K562 (cell line): ENCODE data around the gene SAPCD1. TPM values are rescaled to one million over a fixed set of nuclear protein-coding genes. Genes with fewer than 3 reads are reported as not detected.

Experiments
- ATAC-seq: fragments of 200-7000 bp; cut with Tn5 transposase; 3 replicates; pipeline ENCODE4 v1.9.1; 2020; ENCODE audit warnings: moderate library complexity
- BruUV-seq: library from RNA; stranded (reverse); fragments of 400-500 nt; replicated peaks from 2 replicates; lab custom pipeline; 2021; lab: Mats Ljungman, UMichigan
- CTCF ChIA-PET: fragments of 300-600 bp; formaldehyde crosslinking; extraction: SDS; loops from one replicate; lab custom pipeline; 2021; ENCODE audit warnings: low intra/inter-chr PET ratio; lab: Yijun Ruan, JAX
- POLR2A ChIA-PET: fragments of 300-600, 350-650 bp; sonication (Branson Sonifier 250); formaldehyde crosslinking; extraction: SDS; loops from one replicate; lab custom pipeline; 2021; ENCODE audit warnings: antibody characterized with exemption, inconsistent platforms; lab: Yijun Ruan, JAX
- DNase-seq, 4 experiments: peaks; one replicate each; pipeline versions ENCODE4 v3.0.0 to v3.0.0-alpha.2; 2011 to 2018; ENCODE audit warnings: low spot score in 3 of 4, mixed read lengths in 3 of 4; ENCODE audit errors: extremely low read depth in 1 of 4
- FAIRE-seq: peaks from 2 replicates; lab custom pipeline; 2011; peaks lifted over from hg19 to GRCh38; lab: Jason Lieb, UNC
- H2AFZ ChIP-seq: 2 replicates; pipeline ENCODE4 v1.6.0; 2011; ENCODE audit warnings: low read depth, low read length, control low read depth, inconsistent platforms
- H3K27ac ChIP-seq: fragments of 200-600 bp; 3 replicates; pipeline ENCODE4 v1.8.0; 2011; ENCODE audit warnings: low read depth, mild to moderate bottlenecking, control low read depth, inconsistent platforms, low read length, moderate library complexity, mixed read lengths; ENCODE audit errors: extremely low read depth
- H3K27me3 ChIP-seq, 2 experiments: fragments of 300-600 bp in 1 of 2; 2 replicates in 1 of 2; 3 replicates in 1 of 2; pipeline versions ENCODE4 v1.6.0 to v1.8.0; 2011; ENCODE audit warnings: inconsistent platforms in 2 of 2, low read length in 2 of 2, mild to moderate bottlenecking in 1 of 2, mixed read lengths in 1 of 2, moderate library complexity in 1 of 2; ENCODE audit not compliant: control insufficient read depth in 2 of 2, insufficient read depth in 2 of 2
- H3K36me3 ChIP-seq: fragments of 300-600 bp; 3 replicates; pipeline ENCODE4 v1.8.0; 2011; ENCODE audit warnings: mild to moderate bottlenecking, low read length, inconsistent platforms; ENCODE audit not compliant: control insufficient read depth, insufficient read depth
- H3K4me1 ChIP-seq, 2 experiments: fragments of 200-600 bp in 1 of 2; replicated peaks in 1 of 2; 2 replicates in 1 of 2; 3 replicates in 1 of 2; pipeline versions ENCODE4 v1.5.1 to v1.8.0; 2011; ENCODE audit warnings: inconsistent platforms in 2 of 2, low read length in 2 of 2, mild to moderate bottlenecking in 1 of 2, mixed read lengths in 1 of 2, moderate library complexity in 1 of 2; ENCODE audit not compliant: control insufficient read depth in 2 of 2, insufficient read depth in 2 of 2
- H3K4me2 ChIP-seq: 2 replicates; pipeline ENCODE4 v1.6.1; 2011; ENCODE audit warnings: low read length, control low read depth, inconsistent platforms, mixed read lengths; ENCODE audit not compliant: insufficient read depth
- H3K4me3 ChIP-seq: fragments of 200-600 bp; sonication (generic), shearing (Covaris generic); 2 replicates; pipeline ENCODE4 v1.5.1; 2016; ENCODE audit warnings: control low read depth, inconsistent platforms
- H3K79me2 ChIP-seq: fragments of 200-600 bp; 3 replicates; pipeline ENCODE4 v1.8.0; 2011; ENCODE audit warnings: low read length, inconsistent platforms; ENCODE audit not compliant: control insufficient read depth, insufficient read depth
- H3K9ac ChIP-seq, 2 experiments: 2 replicates each; pipeline versions ENCODE4 v1.6.0 to v1.6.1; 2011; ENCODE audit warnings: low read depth in 2 of 2, low read length in 2 of 2, control low read depth in 1 of 2, inconsistent platforms in 1 of 2, mild to moderate bottlenecking in 1 of 2, mixed read lengths in 1 of 2; ENCODE audit not compliant: insufficient read depth in 1 of 2
- H3K9me1 ChIP-seq: one replicate; pipeline ENCODE4 v1.6.0; 2011; ENCODE audit warnings: inconsistent platforms, mild to moderate bottlenecking, low read length, moderate library complexity; ENCODE audit not compliant: control insufficient read depth, insufficient read depth
- H3K9me3 ChIP-seq: replicated peaks from 2 replicates; pipeline ENCODE4 v1.5.1; 2011; ENCODE audit warnings: low read depth, low read length, inconsistent platforms; ENCODE audit not compliant: control insufficient read depth, insufficient read depth
- H4K20me1 ChIP-seq: replicated peaks from 2 replicates; pipeline ENCODE4 v1.6.1; 2011; ENCODE audit warnings: low read length, inconsistent platforms, mixed read lengths; ENCODE audit not compliant: control insufficient read depth, insufficient read depth
- ELF1 ChIP-seq: fragments of 200-800 bp; sonication (Bioruptor generic); IDR thresholded peaks from 2 replicates; pipeline ENCODE4 v1.6.1; 2016; ENCODE audit warnings: missing genetic modification characterization, missing compliant biosample characterization
- FOXJ2 ChIP-seq: fragments of 200-800 bp; sonication (Bioruptor generic); IDR thresholded peaks from 2 replicates; pipeline ENCODE4 v1.6.1; 2016; ENCODE audit warnings: missing genetic modification characterization, missing compliant biosample characterization
- ILF3 ChIP-seq: fragments of 450-650 bp; IDR thresholded peaks from 2 replicates; pipeline ENCODE4 v1.6.1; 2018; ENCODE audit warnings: antibody characterized with exemption, mild to moderate bottlenecking, moderate library complexity, borderline replicate concordance
- NCOR1 ChIP-seq: fragments of 450-650 bp; IDR thresholded peaks from 2 replicates; pipeline ENCODE4 v1.6.1; 2016; ENCODE audit warnings: mild to moderate bottlenecking, moderate library complexity
- TBL1XR1 ChIP-seq, 2 experiments: IDR thresholded peaks; 2 replicates each; pipeline ENCODE4 v1.6.1; 2012; ENCODE audit warnings: improper control_type of control experiment in 2 of 2, low read length in 2 of 2, mild to moderate bottlenecking in 1 of 2
- TEAD1 ChIP-seq, 2 experiments: fragments of 450-650 bp in 1 of 2; sonication (generic) in 1 of 2; formaldehyde crosslinking; IDR thresholded peaks; 2 replicates each; pipeline versions ENCODE4 v1.4.0 to v1.8.0; 2020 to 2022; ENCODE audit warnings: mild to moderate bottlenecking in 2 of 2, missing genetic modification reagents in 1 of 2
- WGBS: fragments of 100-300 bp; shearing (Covaris generic); methylation state at CpG from one replicate; pipeline ENCODE4 v1.1.6; 2016; ENCODE audit warnings: low coverage, mixed read lengths; ENCODE audit not compliant: insufficient coverage; ENCODE audit errors: missing lambda C conversion rate; 5-methylcytosine and 5-hydroxymethylcytosine counted together
- in situ Hi-C: fragments of 300-500 bp; cut with MboI; formaldehyde crosslinking; loops from 4 replicates; pipeline ENCODE4 v1.15.0; 2018; ENCODE audit warnings: inconsistent platforms, mixed read lengths
- intact Hi-C: fragments of 100-400 bp; cut with micrococcal nuclease; formaldehyde crosslinking; loops from 2 replicates; pipeline ENCODE4 v1.14.2; 2022
- polyA plus RNA-seq, 8 experiments: library from polyadenylated mRNA; depleted of rRNA in 4 of 8; stranded (reverse) in 5 of 8; unstranded in 3 of 8; fragments of >200 nt; fragmentation: Nextera tagmentation in 2 of 8; fragmentation: Illumina TruSeq in 1 of 8; extraction: Ambion mirVana in 2 of 8; extraction: Trizol in 1 of 8; gene quantifications; 2 replicates each; pipeline versions ENCODE4 v1.2.1 to v1.2.3, GENCODE V29; 2011 to 2014; ENCODE audit warnings: inconsistent platforms in 1 of 8, missing spikeins in 1 of 8
- total RNA-seq, 7 experiments: library from RNA; depleted of rRNA in 6 of 7; stranded (reverse); fragments of >200 nt in 6 of 7; fragmentation: Illumina TruSeq in 2 of 7; extraction: Trizol in 2 of 7; gene quantifications; 2 replicates each; pipeline versions ENCODE4 v1.2.1 to v1.2.3, GENCODE V29; 2011 to 2021; ENCODE audit warnings: low replicate concordance in 1 of 7
- TF ChIP-seq, protein P1 (sequence below): fragments of 250-450 bp; sonication (Bioruptor Pico); IDR thresholded peaks from 2 replicates; pipeline ENCODE4 v1.8.0; 2022; ENCODE audit warnings: inconsistent platforms, mild to moderate bottlenecking, moderate library complexity, borderline replicate concordance
- TF ChIP-seq, protein P2 (sequence below): fragments of 250-450 bp; sonication (Bioruptor Pico); IDR thresholded peaks from 2 replicates; pipeline ENCODE4 v1.5.1; 2021; ENCODE audit warnings: mild to moderate bottlenecking
- TF ChIP-seq, protein P3 (sequence below): fragments of 450-650 bp; formaldehyde crosslinking; IDR thresholded peaks from 2 replicates; pipeline ENCODE4 v1.4.0; 2020; ENCODE audit warnings: mild to moderate bottlenecking, mixed read lengths
- TF ChIP-seq, protein P4 (sequence below): fragments of 150-350 bp; conservative IDR thresholded peaks from 2 replicates; pipeline ENCODE4 v1.6.1; 2014; ENCODE audit warnings: low read length
- TF ChIP-seq, protein P5 (sequence below): IDR thresholded peaks from 2 replicates; pipeline ENCODE4 v1.6.1; 2012; ENCODE audit warnings: low read depth, low read length, improper control_type of control experiment, borderline replicate concordance

Gene SAPCD1
- total and polyA plus RNA-seq, 9 of the 15 experiments (the other 6 are each of a cell fraction or from before 2014, with no cell fraction given) = 2.6 to 30.2 (median 7.4) TPM

DNA sequence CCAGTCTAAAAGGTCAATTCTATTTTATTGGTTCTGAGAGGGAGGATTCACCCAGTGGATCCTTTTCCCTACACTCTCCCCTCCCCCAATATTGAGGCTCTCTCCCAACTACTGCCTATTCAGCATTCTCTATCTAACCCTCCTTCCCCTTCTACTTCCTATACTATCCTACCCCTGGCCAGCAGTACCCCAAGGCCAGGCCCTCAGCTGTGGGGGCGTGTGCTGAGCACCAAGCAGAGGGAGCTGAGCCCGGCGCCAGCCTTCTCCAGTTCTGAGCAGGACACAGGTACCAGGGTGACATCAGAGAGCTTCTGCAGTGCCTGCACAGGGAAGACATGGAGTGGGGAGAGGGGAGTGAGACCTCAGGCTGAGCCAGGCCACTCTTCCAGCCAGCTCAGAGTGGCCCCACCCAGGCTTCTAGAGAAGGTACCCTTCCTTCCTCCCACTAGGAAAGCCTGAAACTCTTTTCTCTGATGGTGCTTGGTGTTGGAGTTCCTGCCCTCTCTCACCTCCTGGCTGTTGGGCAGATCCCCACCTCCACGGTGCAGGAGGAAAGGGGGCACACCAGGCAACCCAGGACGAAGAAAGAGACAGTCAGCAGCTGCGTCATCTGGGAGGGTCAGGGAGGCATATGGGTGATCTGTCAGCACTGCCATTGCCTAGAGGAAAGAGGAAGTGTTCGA, 35.3 kb upstream of the SAPCD1 start:
- intact Hi-C loops = no loop called here
- Histone ChIP-seq H3K9me3 (no peaks in the 10 kb centered on the region), H3K79me2 (peaks cover 19% of the 10 kb centered on the region; the same call in 2 of the 3 replicates), H3K4me3 (no peak overlapping the region), H3K27ac (peak overlapping the region; percentile 64), H3K27me3 (no peaks in the 10 kb centered on the region), H3K9ac (peak overlapping the region; percentile 38 to 82), H3K4me1 (peaks cover 46 to 70% of the 10 kb centered on the region in 2 experiments), H3K36me3 (peaks cover 47% of the 10 kb centered on the region), H4K20me1 (no peaks in the 10 kb centered on the region), H3K9me1 (peaks cover 5% of the 10 kb centered on the region), H3K4me2 (peak overlapping the region; percentile 37), H2AFZ (peak overlapping the region; percentile 71)
- no TSS peak for BruUV-seq
- in situ Hi-C loops = no loop called here
- DNase-seq (peak in 1 of 4 experiments; percentile 72), ATAC-seq (no peak), FAIRE-seq (no peak)
- ChIA-PET CTCF (no interaction called here), POLR2A (interaction anchor here (0.5 to 15.0 kb wide), 22 partner anchors 8 to 377 kb away, joined by 3 to 236 read pairs (median 3); partner anchors contain the start of genes ABHD16A, BAG6, C6orf47 and CLIC1)
- 38% methylated on average over 7 of the region's 7 CpGs for WGBS
- no peak for TF ChIP-seq ELF1 (tag)
- no peak for TF ChIP-seq TBL1XR1 (IDR thresholded peaks at IDR 0.05; ENCODE audit: low read length in 2 of 2)
- no peak for TF ChIP-seq NCOR1
- TF ChIP-seq, protein P1, sequence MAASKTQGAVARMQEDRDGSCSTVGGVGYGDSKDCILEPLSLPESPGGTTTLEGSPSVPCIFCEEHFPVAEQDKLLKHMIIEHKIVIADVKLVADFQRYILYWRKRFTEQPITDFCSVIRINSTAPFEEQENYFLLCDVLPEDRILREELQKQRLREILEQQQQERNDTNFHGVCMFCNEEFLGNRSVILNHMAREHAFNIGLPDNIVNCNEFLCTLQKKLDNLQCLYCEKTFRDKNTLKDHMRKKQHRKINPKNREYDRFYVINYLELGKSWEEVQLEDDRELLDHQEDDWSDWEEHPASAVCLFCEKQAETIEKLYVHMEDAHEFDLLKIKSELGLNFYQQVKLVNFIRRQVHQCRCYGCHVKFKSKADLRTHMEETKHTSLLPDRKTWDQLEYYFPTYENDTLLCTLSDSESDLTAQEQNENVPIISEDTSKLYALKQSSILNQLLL (CRISPR knock-in tag) = no peak
- TF ChIP-seq, protein P2, sequence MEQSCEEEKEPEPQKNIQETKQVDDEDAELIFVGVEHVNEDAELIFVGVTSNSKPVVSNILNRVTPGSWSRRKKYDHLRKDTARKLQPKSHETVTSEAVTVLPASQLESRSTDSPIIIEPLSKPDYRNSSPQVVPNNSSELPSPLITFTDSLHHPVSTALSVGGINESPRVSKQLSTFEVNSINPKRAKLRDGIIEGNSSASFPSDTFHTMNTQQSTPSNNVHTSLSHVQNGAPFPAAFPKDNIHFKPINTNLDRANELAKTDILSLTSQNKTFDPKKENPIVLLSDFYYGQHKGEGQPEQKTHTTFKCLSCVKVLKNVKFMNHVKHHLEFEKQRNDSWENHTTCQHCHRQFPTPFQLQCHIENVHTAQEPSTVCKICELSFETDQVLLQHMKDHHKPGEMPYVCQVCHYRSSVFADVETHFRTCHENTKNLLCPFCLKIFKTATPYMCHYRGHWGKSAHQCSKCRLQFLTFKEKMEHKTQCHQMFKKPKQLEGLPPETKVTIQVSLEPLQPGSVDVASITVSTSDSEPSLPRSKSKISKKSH (CRISPR knock-in tag) = no peak
- TF ChIP-seq ILF3 = no peak
- TF ChIP-seq, protein P3, sequence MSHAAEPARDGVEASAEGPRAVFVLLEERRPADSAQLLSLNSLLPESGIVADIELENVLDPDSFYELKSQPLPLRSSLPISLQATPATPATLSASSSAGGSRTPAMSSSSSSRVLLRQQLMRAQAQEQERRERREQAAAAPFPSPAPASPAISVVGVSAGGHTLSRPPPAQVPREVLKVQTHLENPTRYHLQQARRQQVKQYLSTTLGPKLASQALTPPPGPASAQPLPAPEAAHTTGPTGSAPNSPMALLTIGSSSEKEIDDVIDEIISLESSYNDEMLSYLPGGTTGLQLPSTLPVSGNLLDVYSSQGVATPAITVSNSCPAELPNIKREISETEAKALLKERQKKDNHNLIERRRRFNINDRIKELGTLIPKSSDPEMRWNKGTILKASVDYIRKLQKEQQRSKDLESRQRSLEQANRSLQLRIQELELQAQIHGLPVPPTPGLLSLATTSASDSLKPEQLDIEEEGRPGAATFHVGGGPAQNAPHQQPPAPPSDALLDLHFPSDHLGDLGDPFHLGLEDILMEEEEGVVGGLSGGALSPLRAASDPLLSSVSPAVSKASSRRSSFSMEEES (CRISPR knock-in tag) = no peak
- TF ChIP-seq FOXJ2 (tag) = no peak
- TF ChIP-seq, protein P4, sequence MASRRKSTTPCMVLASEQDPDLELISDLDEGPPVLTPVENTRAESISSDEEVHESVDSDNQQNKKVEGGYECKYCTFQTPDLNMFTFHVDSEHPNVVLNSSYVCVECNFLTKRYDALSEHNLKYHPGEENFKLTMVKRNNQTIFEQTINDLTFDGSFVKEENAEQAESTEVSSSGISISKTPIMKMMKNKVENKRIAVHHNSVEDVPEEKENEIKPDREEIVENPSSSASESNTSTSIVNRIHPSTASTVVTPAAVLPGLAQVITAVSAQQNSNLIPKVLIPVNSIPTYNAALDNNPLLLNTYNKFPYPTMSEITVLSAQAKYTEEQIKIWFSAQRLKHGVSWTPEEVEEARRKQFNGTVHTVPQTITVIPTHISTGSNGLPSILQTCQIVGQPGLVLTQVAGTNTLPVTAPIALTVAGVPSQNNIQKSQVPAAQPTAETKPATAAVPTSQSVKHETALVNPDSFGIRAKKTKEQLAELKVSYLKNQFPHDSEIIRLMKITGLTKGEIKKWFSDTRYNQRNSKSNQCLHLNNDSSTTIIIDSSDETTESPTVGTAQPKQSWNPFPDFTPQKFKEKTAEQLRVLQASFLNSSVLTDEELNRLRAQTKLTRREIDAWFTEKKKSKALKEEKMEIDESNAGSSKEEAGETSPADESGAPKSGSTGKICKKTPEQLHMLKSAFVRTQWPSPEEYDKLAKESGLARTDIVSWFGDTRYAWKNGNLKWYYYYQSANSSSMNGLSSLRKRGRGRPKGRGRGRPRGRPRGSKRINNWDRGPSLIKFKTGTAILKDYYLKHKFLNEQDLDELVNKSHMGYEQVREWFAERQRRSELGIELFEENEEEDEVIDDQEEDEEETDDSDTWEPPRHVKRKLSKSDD = no peak
- TF ChIP-seq, protein P5, sequence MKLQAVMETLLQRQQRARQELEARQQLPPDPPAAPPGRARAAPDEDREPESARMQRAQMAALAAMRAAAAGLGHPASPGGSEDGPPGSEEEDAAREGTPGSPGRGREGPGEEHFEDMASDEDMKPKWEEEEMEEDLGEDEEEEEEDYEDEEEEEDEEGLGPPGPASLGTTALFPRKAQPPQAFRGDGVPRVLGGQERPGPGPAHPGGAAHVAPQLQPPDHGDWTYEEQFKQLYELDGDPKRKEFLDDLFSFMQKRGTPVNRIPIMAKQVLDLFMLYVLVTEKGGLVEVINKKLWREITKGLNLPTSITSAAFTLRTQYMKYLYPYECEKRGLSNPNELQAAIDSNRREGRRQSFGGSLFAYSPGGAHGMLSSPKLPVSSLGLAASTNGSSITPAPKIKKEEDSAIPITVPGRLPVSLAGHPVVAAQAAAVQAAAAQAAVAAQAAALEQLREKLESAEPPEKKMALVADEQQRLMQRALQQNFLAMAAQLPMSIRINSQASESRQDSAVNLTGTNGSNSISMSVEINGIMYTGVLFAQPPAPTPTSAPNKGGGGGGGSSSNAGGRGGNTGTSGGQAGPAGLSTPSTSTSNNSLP = no peak
- no peak for TF ChIP-seq TEAD1 (CRISPR knock-in tag; IDR thresholded peaks at IDR 0.05)
